K562 (cell line): ENCODE data around the gene VARS1. TPM values are rescaled to one million over a fixed set of nuclear protein-coding genes. Genes with fewer than 3 reads are reported as not detected.

Experiments
- CBX8 ChIP-seq: fragments of 200-600 bp; sonication (generic); IDR thresholded peaks from 2 replicates; pipeline ENCODE4 v1.6.1; 2012; ENCODE audit warnings: borderline replicate concordance, mixed run types, low read depth, mild to moderate bottlenecking, moderate library complexity, mixed read lengths, low read length, control low read depth, inconsistent platforms; ENCODE audit not compliant: poor library complexity, severe bottlenecking; ENCODE audit errors: extremely low read depth
- CEBPB ChIP-seq: fragments of 450-650 bp; IDR thresholded peaks from 2 replicates; pipeline ENCODE4 v1.6.1; 2016; ENCODE audit warnings: missing genetic modification characterization, missing compliant biosample characterization
- EP400 ChIP-seq: fragments of 450-650 bp; IDR thresholded peaks from 2 replicates; pipeline ENCODE4 v1.6.1; 2017; ENCODE audit warnings: antibody characterized with exemption, mild to moderate bottlenecking, moderate library complexity
- FUS ChIP-seq: fragments of 200-400 bp; formaldehyde crosslinking; optimal IDR thresholded peaks from 2 replicates; pipeline ENCODE3; 2017; ENCODE audit warnings: low read depth, low read length
- HMGN3 ChIP-seq: IDR thresholded peaks from 2 replicates; pipeline ENCODE4 v1.6.1; 2011; ENCODE audit warnings: borderline replicate concordance, low read depth, mild to moderate bottlenecking, mixed read lengths, low read length; ENCODE audit not compliant: insufficient read length; ENCODE audit errors: extremely low read depth
- LEF1 ChIP-seq: fragments of 450-650 bp; IDR thresholded peaks from 2 replicates; pipeline ENCODE4 v1.6.1; 2016; ENCODE audit warnings: mild to moderate bottlenecking
- MAZ ChIP-seq, 2 experiments: fragments of 450-650 bp in 1 of 2; sonication (generic) in 1 of 2; formaldehyde crosslinking; IDR thresholded peaks in 1 of 2; conservative IDR thresholded peaks in 1 of 2; 2 replicates each; pipeline versions ENCODE4 v1.4.0 to v1.5.0; 2020; ENCODE audit warnings: mild to moderate bottlenecking in 1 of 2, missing genetic modification reagents in 1 of 2
- MBD2 ChIP-seq: sonication (generic); IDR thresholded peaks from 2 replicates; pipeline ENCODE4 v1.6.1; 2016; ENCODE audit warnings: low read depth, borderline replicate concordance
- NR2C1 ChIP-seq, 2 experiments: fragments of 450-650 bp; IDR thresholded peaks; 2 replicates each; pipeline ENCODE4 v1.6.1; 2017; ENCODE audit warnings: mild to moderate bottlenecking in 2 of 2, antibody characterized with exemption in 1 of 2, inconsistent platforms in 1 of 2, missing compliant biosample characterization in 1 of 2, missing genetic modification characterization in 1 of 2
- PYGO2 ChIP-seq: fragments of 450-650 bp; IDR thresholded peaks from 2 replicates; pipeline ENCODE4 v1.6.1; 2016; ENCODE audit warnings: mild to moderate bottlenecking, missing genetic modification characterization, moderate library complexity, missing compliant biosample characterization
- RUNX1 ChIP-seq: sonication (generic); IDR thresholded peaks from 2 replicates; pipeline ENCODE4 v1.6.1; 2016; ENCODE audit warnings: antibody characterized with exemption, low read depth
- YY1 ChIP-seq, 3 experiments: IDR thresholded peaks; 2 replicates each; pipeline ENCODE4 v1.6.1; 2011; ENCODE audit warnings: low read length in 2 of 3, mild to moderate bottlenecking in 2 of 3, moderate library complexity in 2 of 3, borderline replicate concordance in 1 of 3, control low read depth in 1 of 3, low read depth in 1 of 3; ENCODE audit not compliant: insufficient read depth in 3 of 3, insufficient replicate concordance in 2 of 3, control insufficient read depth in 1 of 3, insufficient read length in 1 of 3; ENCODE audit errors: extremely low read depth in 1 of 3
- ZNF224 ChIP-seq: sonication (generic); formaldehyde crosslinking; IDR thresholded peaks from 2 replicates; pipeline ENCODE4 v1.8.0; 2022; ENCODE audit warnings: mild to moderate bottlenecking, missing genetic modification reagents
- ZNF3 ChIP-seq: fragments of 250-450 bp; sonication (Bioruptor Pico); IDR thresholded peaks from 2 replicates; pipeline ENCODE4 v1.5.0; 2021; ENCODE audit warnings: mild to moderate bottlenecking, moderate library complexity
- polyA plus RNA-seq, 8 experiments: library from polyadenylated mRNA; depleted of rRNA in 4 of 8; stranded (reverse) in 5 of 8; unstranded in 3 of 8; fragments of >200 nt; fragmentation: Nextera tagmentation in 2 of 8; fragmentation: Illumina TruSeq in 1 of 8; extraction: Ambion mirVana in 2 of 8; extraction: Trizol in 1 of 8; gene quantifications; 2 replicates each; pipeline versions ENCODE4 v1.2.1 to v1.2.3, GENCODE V29; 2011 to 2014; ENCODE audit warnings: inconsistent platforms in 1 of 8, missing spikeins in 1 of 8
- total RNA-seq, 7 experiments: library from RNA; depleted of rRNA in 6 of 7; stranded (reverse); fragments of >200 nt in 6 of 7; fragmentation: Illumina TruSeq in 2 of 7; extraction: Trizol in 2 of 7; gene quantifications; 2 replicates each; pipeline versions ENCODE4 v1.2.1 to v1.2.3, GENCODE V29; 2011 to 2021; ENCODE audit warnings: low replicate concordance in 1 of 7
- TF ChIP-seq, protein P1 (sequence below): fragments of 450-650 bp; IDR thresholded peaks from 2 replicates; pipeline ENCODE4 v1.6.1; 2018; ENCODE audit not compliant: partially characterized antibody
- TF ChIP-seq, protein P2 (sequence below): fragments of 150-350 bp; IDR thresholded peaks from 2 replicates; pipeline ENCODE4 v1.6.1; 2014; ENCODE audit warnings: low read depth, mild to moderate bottlenecking, low read length, borderline replicate concordance
- TF ChIP-seq, protein P3 (sequence below): fragments of 200-800 bp; sonication (Bioruptor generic); IDR thresholded peaks from 2 replicates; pipeline ENCODE4 v1.6.1; 2017; ENCODE audit warnings: missing genetic modification characterization, missing compliant biosample characterization

VARS1 gene
- total and polyA plus RNA-seq, 9 of the 15 experiments (the other 6 are each of a cell fraction or from before 2014, with no cell fraction given): 2.9 to 488 (median 130) TPM

DNA sequence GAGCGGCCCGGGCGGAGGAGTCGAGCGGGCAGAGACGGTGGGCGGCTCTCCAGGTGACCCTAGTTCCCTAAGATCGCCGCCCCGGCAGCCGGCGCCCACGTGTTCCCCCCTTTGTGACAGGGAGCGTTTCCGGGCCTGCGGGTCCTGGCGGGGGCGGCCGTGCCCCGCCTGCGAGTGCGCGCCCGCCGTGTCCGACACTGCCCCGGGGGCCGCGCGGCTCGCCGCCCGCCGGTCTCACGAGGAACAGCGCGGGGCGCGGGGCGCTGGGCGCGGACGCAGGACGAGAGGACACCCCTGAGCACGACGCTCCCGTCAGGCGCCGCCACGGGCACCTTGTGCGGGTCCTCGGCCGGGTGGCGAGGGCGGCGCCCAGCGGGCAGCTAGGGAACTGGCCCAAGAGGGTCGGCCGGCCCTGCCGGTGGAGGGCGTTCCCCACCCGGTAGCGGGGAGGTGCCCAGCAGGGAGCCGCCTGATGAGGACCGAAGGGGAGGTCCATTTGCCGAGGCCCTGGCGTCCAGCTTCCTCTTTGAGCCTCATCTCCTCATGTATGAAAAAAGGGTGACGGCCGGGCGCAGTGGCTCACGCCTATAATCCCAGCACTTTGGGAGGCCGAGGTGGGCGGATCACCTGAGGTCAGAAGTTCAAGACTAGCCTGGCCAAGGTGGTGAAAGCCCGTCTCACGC lies at the start of gene VARS1 (continued):
- peak; percentile 13; the same call in 1 of the 2 replicates for TF ChIP-seq PYGO2 (tag)
- TF ChIP-seq MBD2: peak; percentile 53; the same call in 1 of the 2 replicates
- TF ChIP-seq, protein P1, sequence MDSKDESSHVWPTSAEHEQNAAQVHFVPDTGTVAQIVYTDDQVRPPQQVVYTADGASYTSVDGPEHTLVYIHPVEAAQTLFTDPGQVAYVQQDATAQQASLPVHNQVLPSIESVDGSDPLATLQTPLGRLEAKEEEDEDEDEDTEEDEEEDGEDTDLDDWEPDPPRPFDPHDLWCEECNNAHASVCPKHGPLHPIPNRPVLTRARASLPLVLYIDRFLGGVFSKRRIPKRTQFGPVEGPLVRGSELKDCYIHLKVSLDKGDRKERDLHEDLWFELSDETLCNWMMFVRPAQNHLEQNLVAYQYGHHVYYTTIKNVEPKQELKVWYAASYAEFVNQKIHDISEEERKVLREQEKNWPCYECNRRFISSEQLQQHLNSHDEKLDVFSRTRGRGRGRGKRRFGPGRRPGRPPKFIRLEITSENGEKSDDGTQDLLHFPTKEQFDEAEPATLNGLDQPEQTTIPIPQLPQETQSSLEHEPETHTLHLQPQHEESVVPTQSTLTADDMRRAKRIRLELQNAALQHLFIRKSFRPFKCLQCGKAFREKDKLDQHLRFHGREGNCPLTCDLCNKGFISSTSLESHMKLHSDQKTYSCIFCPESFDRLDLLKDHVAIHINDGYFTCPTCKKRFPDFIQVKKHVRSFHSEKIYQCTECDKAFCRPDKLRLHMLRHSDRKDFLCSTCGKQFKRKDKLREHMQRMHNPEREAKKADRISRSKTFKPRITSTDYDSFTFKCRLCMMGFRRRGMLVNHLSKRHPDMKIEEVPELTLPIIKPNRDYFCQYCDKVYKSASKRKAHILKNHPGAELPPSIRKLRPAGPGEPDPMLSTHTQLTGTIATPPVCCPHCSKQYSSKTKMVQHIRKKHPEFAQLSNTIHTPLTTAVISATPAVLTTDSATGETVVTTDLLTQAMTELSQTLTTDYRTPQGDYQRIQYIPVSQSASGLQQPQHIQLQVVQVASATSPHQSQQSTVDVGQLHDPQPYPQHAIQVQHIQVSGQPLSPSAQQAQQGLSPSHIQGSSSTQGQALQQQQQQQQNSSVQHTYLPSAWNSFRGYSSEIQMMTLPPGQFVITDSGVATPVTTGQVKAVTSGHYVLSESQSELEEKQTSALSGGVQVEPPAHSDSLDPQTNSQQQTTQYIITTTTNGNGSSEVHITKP: peak; percentile 86
- TF ChIP-seq YY1 (IDR thresholded peaks at IDR 0.05; ENCODE audit: borderline replicate concordance in 1 of 3, control insufficient read depth in 1 of 3, extremely low read depth in 1 of 3, insufficient read depth in 3 of 3, insufficient read length in 1 of 3, insufficient replicate concordance in 2 of 3, low read depth in 1 of 3, low read length in 2 of 3): peak in 2 of 3 experiments; percentile 70 to 82
- peak; percentile 76 for TF ChIP-seq RUNX1
- TF ChIP-seq FUS: peak; percentile 97
- no peak for TF ChIP-seq CEBPB (tag)
- TF ChIP-seq LEF1: no peak
- TF ChIP-seq EP400: peak; percentile 99
- TF ChIP-seq, protein P2, sequence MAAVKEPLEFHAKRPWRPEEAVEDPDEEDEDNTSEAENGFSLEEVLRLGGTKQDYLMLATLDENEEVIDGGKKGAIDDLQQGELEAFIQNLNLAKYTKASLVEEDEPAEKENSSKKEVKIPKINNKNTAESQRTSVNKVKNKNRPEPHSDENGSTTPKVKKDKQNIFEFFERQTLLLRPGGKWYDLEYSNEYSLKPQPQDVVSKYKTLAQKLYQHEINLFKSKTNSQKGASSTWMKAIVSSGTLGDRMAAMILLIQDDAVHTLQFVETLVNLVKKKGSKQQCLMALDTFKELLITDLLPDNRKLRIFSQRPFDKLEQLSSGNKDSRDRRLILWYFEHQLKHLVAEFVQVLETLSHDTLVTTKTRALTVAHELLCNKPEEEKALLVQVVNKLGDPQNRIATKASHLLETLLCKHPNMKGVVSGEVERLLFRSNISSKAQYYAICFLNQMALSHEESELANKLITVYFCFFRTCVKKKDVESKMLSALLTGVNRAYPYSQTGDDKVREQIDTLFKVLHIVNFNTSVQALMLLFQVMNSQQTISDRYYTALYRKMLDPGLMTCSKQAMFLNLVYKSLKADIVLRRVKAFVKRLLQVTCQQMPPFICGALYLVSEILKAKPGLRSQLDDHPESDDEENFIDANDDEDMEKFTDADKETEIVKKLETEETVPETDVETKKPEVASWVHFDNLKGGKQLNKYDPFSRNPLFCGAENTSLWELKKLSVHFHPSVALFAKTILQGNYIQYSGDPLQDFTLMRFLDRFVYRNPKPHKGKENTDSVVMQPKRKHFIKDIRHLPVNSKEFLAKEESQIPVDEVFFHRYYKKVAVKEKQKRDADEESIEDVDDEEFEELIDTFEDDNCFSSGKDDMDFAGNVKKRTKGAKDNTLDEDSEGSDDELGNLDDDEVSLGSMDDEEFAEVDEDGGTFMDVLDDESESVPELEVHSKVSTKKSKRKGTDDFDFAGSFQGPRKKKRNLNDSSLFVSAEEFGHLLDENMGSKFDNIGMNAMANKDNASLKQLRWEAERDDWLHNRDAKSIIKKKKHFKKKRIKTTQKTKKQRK: no peak
- no peak for TF ChIP-seq ZNF224 (CRISPR knock-in tag)
- TF ChIP-seq MAZ (CRISPR knock-in tag; conservative IDR thresholded peaks at IDR 0.05 in 1 of 2, IDR thresholded peaks at IDR 0.05 in 1 of 2): peak; percentile 95 to 99
- no peak; the same call in 1 of the 2 replicates for TF ChIP-seq NR2C1 (IDR thresholded peaks at IDR 0.05)
- peak; percentile 75 for TF ChIP-seq NR2C1 (tag; IDR thresholded peaks at IDR 0.05)
- TF ChIP-seq ZNF3: no peak
- no peak for TF ChIP-seq CBX8
- TF ChIP-seq, protein P3, sequence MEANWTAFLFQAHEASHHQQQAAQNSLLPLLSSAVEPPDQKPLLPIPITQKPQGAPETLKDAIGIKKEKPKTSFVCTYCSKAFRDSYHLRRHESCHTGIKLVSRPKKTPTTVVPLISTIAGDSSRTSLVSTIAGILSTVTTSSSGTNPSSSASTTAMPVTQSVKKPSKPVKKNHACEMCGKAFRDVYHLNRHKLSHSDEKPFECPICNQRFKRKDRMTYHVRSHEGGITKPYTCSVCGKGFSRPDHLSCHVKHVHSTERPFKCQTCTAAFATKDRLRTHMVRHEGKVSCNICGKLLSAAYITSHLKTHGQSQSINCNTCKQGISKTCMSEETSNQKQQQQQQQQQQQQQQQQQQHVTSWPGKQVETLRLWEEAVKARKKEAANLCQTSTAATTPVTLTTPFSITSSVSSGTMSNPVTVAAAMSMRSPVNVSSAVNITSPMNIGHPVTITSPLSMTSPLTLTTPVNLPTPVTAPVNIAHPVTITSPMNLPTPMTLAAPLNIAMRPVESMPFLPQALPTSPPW (CRISPR knock-in tag): peak; percentile 94
- TF ChIP-seq HMGN3: peak; percentile 90
